Parathyroid adenoma (tissue), 2 donors: ENCODE data around the gene SEPTIN1.

Source experiments
- H2AFZ ChIP-seq: fragments of 300-600 bp; sonication (generic); one replicate; pipeline ENCODE4 v1.7.0; 2017; ENCODE audit warnings: antibody characterized with exemption, mild to moderate bottlenecking
- H3K27ac ChIP-seq: fragments of 300-600 bp; sonication (generic); one replicate; pipeline ENCODE4 v1.7.0; 2017
- H3K27me3 ChIP-seq: fragments of 300-600 bp; sonication (generic); one replicate; pipeline ENCODE4 v1.7.0; 2017; ENCODE audit warnings: low read length; ENCODE audit not compliant: control insufficient read depth, insufficient read depth
- H3K36me3 ChIP-seq: fragments of 300-600 bp; sonication (generic); one replicate; pipeline ENCODE4 v1.7.0; 2017; ENCODE audit warnings: low read length; ENCODE audit not compliant: control insufficient read depth, insufficient read depth
- H3K4me1 ChIP-seq: fragments of 300-600 bp; sonication (generic); one replicate; pipeline ENCODE4 v1.7.0; 2017; ENCODE audit warnings: control low read depth
- H3K4me2 ChIP-seq: fragments of 300-600 bp; sonication (generic); one replicate; pipeline ENCODE4 v1.7.0; 2017; ENCODE audit warnings: low read length
- H3K4me3 ChIP-seq: fragments of 300-600 bp; sonication (generic); one replicate; pipeline ENCODE4 v1.7.0; 2017; ENCODE audit warnings: low read depth, low read length
- H3K79me2 ChIP-seq: fragments of 300-600 bp; sonication (generic); one replicate; pipeline ENCODE4 v1.7.0; 2017; ENCODE audit warnings: control low read depth
- H3K9ac ChIP-seq: fragments of 300-600 bp; sonication (generic); one replicate; pipeline ENCODE4 v1.7.0; 2017; ENCODE audit warnings: mild to moderate bottlenecking
- H3K9me3 ChIP-seq: fragments of 300-600 bp; sonication (generic); one replicate; pipeline ENCODE4 v1.7.0; 2017; ENCODE audit warnings: low read length; ENCODE audit not compliant: control insufficient read depth
- TF ChIP-seq, protein P1 (sequence below): fragments of 300-600 bp; sonication (generic); IDR thresholded peaks from one replicate; pipeline ENCODE4 v1.7.0; 2017; ENCODE audit warnings: antibody characterized with exemption, mild to moderate bottlenecking
- donor health status: primary hyperparathyroidism.

The SEPTIN1 gene

GRCh38 chr16:30383521-30383920 lies 1.2 kb upstream of the SEPTIN1 start:
- H3K27ac ChIP-seq: no peak overlapping the region
- no peaks in the 10 kb centered on the region for H3K9me3 ChIP-seq
- H2AFZ ChIP-seq: no peak overlapping the region
- H3K36me3 ChIP-seq: no peaks in the 10 kb centered on the region
- H3K9ac ChIP-seq: no peak overlapping the region
- H3K27me3 ChIP-seq: no peaks in the 10 kb centered on the region
- no peaks in the 10 kb centered on the region for H3K4me1 ChIP-seq
- no peak overlapping the region for H3K4me2 ChIP-seq
- no peaks in the 10 kb centered on the region for H3K79me2 ChIP-seq
- TF ChIP-seq, protein P1, sequence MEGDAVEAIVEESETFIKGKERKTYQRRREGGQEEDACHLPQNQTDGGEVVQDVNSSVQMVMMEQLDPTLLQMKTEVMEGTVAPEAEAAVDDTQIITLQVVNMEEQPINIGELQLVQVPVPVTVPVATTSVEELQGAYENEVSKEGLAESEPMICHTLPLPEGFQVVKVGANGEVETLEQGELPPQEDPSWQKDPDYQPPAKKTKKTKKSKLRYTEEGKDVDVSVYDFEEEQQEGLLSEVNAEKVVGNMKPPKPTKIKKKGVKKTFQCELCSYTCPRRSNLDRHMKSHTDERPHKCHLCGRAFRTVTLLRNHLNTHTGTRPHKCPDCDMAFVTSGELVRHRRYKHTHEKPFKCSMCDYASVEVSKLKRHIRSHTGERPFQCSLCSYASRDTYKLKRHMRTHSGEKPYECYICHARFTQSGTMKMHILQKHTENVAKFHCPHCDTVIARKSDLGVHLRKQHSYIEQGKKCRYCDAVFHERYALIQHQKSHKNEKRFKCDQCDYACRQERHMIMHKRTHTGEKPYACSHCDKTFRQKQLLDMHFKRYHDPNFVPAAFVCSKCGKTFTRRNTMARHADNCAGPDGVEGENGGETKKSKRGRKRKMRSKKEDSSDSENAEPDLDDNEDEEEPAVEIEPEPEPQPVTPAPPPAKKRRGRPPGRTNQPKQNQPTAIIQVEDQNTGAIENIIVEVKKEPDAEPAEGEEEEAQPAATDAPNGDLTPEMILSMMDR: no peak
- H3K4me3 ChIP-seq: no peak overlapping the region

- Histone ChIP-seq H3K27ac (no peak overlapping the region), H3K79me2 (no peaks in the 10 kb centered on the region), H3K36me3 (no peaks in the 10 kb centered on the region), H3K9me3 (no peaks in the 10 kb centered on the region), H3K4me1 (peaks cover 4% of the 10 kb centered on the region), H3K4me2 (no peak overlapping the region), H3K4me3 (no peak overlapping the region), H3K9ac (no peak overlapping the region), H3K27me3 (no peaks in the 10 kb centered on the region), H2AFZ (no peak overlapping the region)
- TF ChIP-seq, protein P1: no peak
Measured at GRCh38 chr16:30381291-30382041, 895 bp downstream of the SEPTIN1 start.

- no peaks in the 10 kb centered on the region for H3K36me3 ChIP-seq
- no peaks in the 10 kb centered on the region for H3K79me2 ChIP-seq
- no peak overlapping the region for H3K4me3 ChIP-seq
- H3K4me1 ChIP-seq: peaks cover 4% of the 10 kb centered on the region
- no peaks in the 10 kb centered on the region for H3K9me3 ChIP-seq
- no peak overlapping the region for H3K4me2 ChIP-seq
- no peaks in the 10 kb centered on the region for H3K27me3 ChIP-seq
- H3K9ac ChIP-seq: no peak overlapping the region
- no peak overlapping the region for H3K27ac ChIP-seq
- no peak overlapping the region for H2AFZ ChIP-seq
- TF ChIP-seq, protein P1: no peak
Measured at GRCh38 chr16:30380803-30381208, 1.6 kb downstream of the SEPTIN1 start.

- H2AFZ ChIP-seq: no peak overlapping the region
- no peak overlapping the region for H3K9ac ChIP-seq
- H3K36me3 ChIP-seq: no peaks in the 10 kb centered on the region
- H3K9me3 ChIP-seq: no peaks in the 10 kb centered on the region
- H3K4me3 ChIP-seq: no peak overlapping the region
- peaks cover 4% of the 10 kb centered on the region for H3K4me1 ChIP-seq
- TF ChIP-seq, protein P1: no peak
- no peaks in the 10 kb centered on the region for H3K79me2 ChIP-seq
- no peaks in the 10 kb centered on the region for H3K27me3 ChIP-seq
- no peak overlapping the region for H3K27ac ChIP-seq
- H3K4me2 ChIP-seq: no peak overlapping the region
Measured at GRCh38 chr16:30380072-30380802, 2.1 kb downstream of the SEPTIN1 start.
